ENCODE data around the gene NT5C1B. TPM values are rescaled to one million over a fixed set of nuclear protein-coding genes. Genes with fewer than 3 reads are reported as not detected.

Gene NT5C1B
- total RNA-seq, 2 donors from 2014 or later: not detected

DNA sequence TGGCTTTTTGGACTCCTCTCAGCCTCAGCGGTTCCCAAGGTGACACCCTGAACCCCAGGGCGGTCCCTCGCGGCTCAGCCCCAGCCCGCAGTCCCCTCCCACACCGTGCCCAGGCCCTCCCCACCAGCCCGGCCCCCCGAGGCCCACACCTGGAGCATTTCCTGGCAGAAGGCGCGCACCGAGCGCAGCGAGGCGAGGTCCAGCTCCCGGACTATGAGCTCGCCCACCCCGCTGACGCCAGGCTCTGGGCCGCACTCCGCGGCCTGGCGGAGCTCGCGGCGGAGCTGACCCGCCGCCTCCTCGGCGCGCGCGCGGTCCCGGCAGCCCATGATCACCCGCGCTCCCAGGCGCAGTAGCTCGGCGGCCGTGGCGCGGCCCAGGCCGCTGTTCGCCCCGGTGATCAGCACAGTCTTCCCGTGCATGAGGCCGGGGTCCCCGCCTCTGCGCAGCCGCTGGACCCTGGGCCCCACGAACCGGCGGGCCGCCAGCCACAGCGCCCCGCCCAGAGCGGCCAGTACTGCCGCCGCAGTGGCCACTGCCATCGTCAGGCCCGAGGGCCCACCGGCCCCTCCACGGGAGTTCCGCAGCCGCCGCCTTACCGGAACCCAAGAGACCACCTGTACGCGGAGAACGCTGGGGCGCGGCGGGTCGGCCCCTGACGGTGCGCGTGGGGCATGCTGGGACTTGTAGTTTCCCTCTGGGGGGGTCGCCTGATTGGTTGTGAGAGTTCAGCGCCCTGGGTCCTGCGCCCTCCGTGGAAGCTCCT, 29.2 kb downstream of the NT5C1B start, which contains the start of gene RDH14:
TSS of gene RDH14 (minus strand) at position 623 of the 766 bp plus-strand sequence. CDS start at position 542, 81 bp downstream.
- no peaks in the 10 kb centered on the region for H3K9me3 ChIP-seq
- H3K4me1 ChIP-seq: no peaks in the 10 kb centered on the region
- intact Hi-C loops (cut with DNase I): no loop called here
- H3K4me3 ChIP-seq: peak within 1 kb of the TSS; percentile 90
- DNase-seq: peak; percentile 96
- H3K27me3 ChIP-seq: no peaks in the 10 kb centered on the region
- peak within 1 kb of the TSS; percentile 66 to 91 for H3K9ac ChIP-seq (ENCODE audit: low read depth in 2 of 2, low read length in 2 of 2)
- peak within 1 kb of the TSS; percentile 96 for H3K27ac ChIP-seq
- no peaks in the 10 kb centered on the region for H3K36me3 ChIP-seq
- TF ChIP-seq, protein P1, sequence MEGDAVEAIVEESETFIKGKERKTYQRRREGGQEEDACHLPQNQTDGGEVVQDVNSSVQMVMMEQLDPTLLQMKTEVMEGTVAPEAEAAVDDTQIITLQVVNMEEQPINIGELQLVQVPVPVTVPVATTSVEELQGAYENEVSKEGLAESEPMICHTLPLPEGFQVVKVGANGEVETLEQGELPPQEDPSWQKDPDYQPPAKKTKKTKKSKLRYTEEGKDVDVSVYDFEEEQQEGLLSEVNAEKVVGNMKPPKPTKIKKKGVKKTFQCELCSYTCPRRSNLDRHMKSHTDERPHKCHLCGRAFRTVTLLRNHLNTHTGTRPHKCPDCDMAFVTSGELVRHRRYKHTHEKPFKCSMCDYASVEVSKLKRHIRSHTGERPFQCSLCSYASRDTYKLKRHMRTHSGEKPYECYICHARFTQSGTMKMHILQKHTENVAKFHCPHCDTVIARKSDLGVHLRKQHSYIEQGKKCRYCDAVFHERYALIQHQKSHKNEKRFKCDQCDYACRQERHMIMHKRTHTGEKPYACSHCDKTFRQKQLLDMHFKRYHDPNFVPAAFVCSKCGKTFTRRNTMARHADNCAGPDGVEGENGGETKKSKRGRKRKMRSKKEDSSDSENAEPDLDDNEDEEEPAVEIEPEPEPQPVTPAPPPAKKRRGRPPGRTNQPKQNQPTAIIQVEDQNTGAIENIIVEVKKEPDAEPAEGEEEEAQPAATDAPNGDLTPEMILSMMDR (IDR thresholded peaks at IDR 0.05): no peak

DNA sequence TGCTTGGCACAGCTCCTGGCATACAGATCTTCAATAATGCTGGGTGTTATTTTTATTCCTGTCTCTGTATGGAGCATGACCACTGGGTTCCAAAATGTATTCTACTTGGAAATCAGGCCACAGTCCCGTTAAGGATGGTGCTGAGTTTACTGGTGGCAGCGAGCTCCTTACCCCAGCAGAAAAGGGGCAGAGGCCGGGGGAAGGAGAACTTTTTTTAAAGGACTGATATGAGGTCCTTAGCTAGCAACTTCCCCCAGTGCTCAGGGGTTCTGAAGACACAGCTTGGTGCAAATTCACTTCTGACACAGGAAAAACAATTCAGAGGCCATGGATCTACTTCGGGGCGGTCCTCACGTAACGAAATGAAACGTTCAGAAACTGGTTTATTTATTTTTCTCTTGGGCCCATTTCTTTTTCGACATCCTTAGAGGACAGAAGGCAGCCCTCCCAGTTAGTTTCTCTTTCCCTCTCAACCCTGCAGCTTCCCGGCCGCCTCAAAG, 29.8 kb downstream of the NT5C1B start:
- peak; percentile 22 for DNase-seq
- H3K9ac ChIP-seq (ENCODE audit: low read depth in 2 of 2, low read length in 2 of 2): peak overlapping the region; percentile 66 to 91
- H3K36me3 ChIP-seq: no peaks in the 10 kb centered on the region
- no peaks in the 10 kb centered on the region for H3K4me1 ChIP-seq
- no peaks in the 10 kb centered on the region for H3K9me3 ChIP-seq
- H3K27me3 ChIP-seq: no peaks in the 10 kb centered on the region
- intact Hi-C loops (cut with DNase I): no loop called here
- TF ChIP-seq, protein P1 (IDR thresholded peaks at IDR 0.05): no peak
- H3K27ac ChIP-seq: peak overlapping the region; percentile 96
- peak overlapping the region; percentile 90 for H3K4me3 ChIP-seq

DNA sequence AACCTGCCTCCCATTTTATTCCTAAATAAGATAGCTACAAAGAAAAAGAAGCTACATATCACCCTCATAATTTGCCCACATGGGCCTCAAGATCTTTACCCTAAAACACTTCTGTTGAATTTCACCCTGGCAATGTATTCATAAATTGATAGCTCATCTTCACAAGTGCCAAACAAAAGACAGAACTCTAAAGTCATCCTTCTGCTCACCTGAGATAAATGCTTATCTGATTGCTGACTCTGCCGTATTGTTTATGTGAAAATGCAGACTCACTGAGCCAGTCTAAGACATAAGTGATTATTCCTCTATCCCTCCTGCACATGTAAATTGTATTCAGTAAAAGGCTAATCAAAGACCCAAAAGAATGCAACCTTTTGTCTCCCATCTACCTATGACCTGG, 30.9 kb downstream of the NT5C1B start:
- Histone ChIP-seq H3K4me3 (no peak overlapping the region), H3K27ac (no peak overlapping the region), H3K27me3 (no peaks in the 10 kb centered on the region), H3K4me1 (no peaks in the 10 kb centered on the region), H3K36me3 (no peaks in the 10 kb centered on the region), H3K9me3 (no peaks in the 10 kb centered on the region), H3K9ac (ENCODE audit: low read depth in 2 of 2, low read length in 2 of 2) (no peak overlapping the region)
- TF ChIP-seq, protein P1 (IDR thresholded peaks at IDR 0.05): no peak
- intact Hi-C loops (cut with DNase I): no loop called here
- no peak for DNase-seq

DNA sequence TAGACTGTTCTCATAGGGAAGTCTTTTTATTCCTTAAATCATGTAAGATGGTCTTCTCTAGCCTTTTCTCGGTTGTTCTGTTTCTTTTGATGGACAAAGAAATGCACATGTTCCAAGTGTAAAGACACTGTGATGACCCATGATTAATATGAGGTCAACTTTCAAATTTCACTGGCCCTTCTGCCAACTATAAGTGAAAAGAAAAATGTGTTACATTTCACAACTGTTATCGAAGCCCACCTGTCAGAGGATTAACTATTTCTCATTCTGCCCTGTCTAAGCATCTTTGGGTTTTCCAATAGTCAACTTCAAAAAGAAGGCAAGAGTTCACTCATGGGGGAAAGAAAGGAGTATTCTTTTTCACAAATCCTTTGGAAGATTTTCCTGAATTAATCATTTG, 32.2 kb downstream of the NT5C1B start:
- no peak for DNase-seq
- H3K36me3 ChIP-seq: no peaks in the 10 kb centered on the region
- no peak overlapping the region for H3K27ac ChIP-seq
- TF ChIP-seq, protein P1 (IDR thresholded peaks at IDR 0.05): no peak
- H3K27me3 ChIP-seq: no peaks in the 10 kb centered on the region
- intact Hi-C loops (cut with DNase I): no loop called here
- H3K9me3 ChIP-seq: no peaks in the 10 kb centered on the region
- no peak overlapping the region for H3K4me3 ChIP-seq
- no peaks in the 10 kb centered on the region for H3K4me1 ChIP-seq
- H3K9ac ChIP-seq (ENCODE audit: low read depth in 2 of 2, low read length in 2 of 2): no peak overlapping the region

DNA sequence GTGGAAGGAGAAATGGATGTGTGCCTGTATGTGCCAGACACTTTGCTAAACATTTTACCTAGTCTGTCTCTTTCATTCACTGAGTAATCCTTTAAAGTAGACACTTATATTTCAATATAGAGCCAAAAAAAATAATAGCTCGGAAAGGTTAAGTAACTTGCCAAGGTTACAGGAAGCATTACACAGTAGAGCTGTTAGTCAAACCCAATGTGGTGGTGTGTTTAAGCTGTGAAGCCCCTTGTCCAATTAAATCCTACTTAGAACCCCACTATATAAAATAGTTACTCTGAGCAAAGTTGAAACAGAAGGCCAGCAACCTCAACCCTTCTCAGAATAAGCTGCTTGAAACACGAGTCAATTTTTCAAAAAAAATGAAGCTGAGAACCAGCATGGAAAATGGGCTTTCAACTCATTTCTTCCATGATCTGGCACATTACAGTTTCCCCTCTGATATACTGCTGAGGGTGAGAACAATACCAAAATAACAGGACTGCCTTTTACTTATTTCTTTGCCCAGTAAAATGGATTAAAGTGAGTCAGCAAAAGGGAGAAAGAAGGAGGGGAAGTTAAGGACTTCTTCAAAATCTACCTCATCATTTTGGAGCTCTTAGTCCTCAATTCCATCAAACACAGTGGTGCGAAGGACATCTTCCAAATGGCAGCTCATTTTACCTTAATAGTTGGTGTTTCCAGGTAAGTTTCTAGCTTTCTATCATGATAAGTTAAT, 36.9 kb downstream of the NT5C1B start:
- H3K4me1 ChIP-seq: no peaks in the 10 kb centered on the region
- no peaks in the 10 kb centered on the region for H3K9me3 ChIP-seq
- H3K9ac ChIP-seq (ENCODE audit: low read depth in 2 of 2, low read length in 2 of 2): no peak overlapping the region
- H3K4me3 ChIP-seq: no peak overlapping the region
- DNase-seq: no peak
- no peak overlapping the region for H3K27ac ChIP-seq
- no peaks in the 10 kb centered on the region for H3K36me3 ChIP-seq
- TF ChIP-seq, protein P1 (IDR thresholded peaks at IDR 0.05): no peak
- H3K27me3 ChIP-seq: no peaks in the 10 kb centered on the region
- intact Hi-C loops (cut with DNase I): no loop called here

Measured in colonic mucosa (tissue), 4 donors.